Gastrocnemius medialis (tissue), 4 donors: ENCODE results near the gene TCF7L2. TPM values are rescaled to one million over a fixed set of nuclear protein-coding genes. Genes with fewer than 3 reads are reported as not detected.

ENCODE experiments used
- ATAC-seq, 2 donors: fragments of 150-250 bp; one replicate each; pipeline ENCODE4 v1.9.1; 2016
- DNase-seq, 2 donors: peaks; one replicate each; pipeline ENCODE4 v3.0.0-alpha.2; 2019
- H3K27ac ChIP-seq, 4 donors: fragments of 200-600 bp; sonication (generic); 1 replicate in 1 of 4; 2 replicates in 3 of 4; pipeline ENCODE4 v1.5.1; 2016 to 2018; ENCODE audit warnings: mild to moderate bottlenecking in 2 of 4, moderate library complexity in 1 of 4
- H3K27me3 ChIP-seq, 3 donors: fragments of 200-600 bp; sonication (generic) in 2 of 3; 1 replicate in 1 of 3; 2 replicates in 2 of 3; pipeline versions ENCODE4 v1.5.1 to v1.6.0; 2016 to 2019; ENCODE audit warnings: mild to moderate bottlenecking in 1 of 3, moderate library complexity in 1 of 3
- H3K36me3 ChIP-seq, 2 donors: fragments of 200-600 bp; sonication (generic) in 1 of 2; one replicate each; pipeline ENCODE4 v1.5.1; 2017 to 2018
- H3K4me1 ChIP-seq, 2 donors: fragments of 200-600 bp; sonication (generic) in 1 of 2; one replicate each; pipeline ENCODE4 v1.5.1; 2016 to 2017; ENCODE audit warnings: mild to moderate bottlenecking in 2 of 2
- H3K4me3 ChIP-seq, 4 donors: fragments of 200-600 bp; sonication (generic) in 3 of 4; 1 replicate in 1 of 4; 2 replicates in 3 of 4; pipeline ENCODE4 v1.5.1; 2016 to 2019; ENCODE audit warnings: mild to moderate bottlenecking in 2 of 4
- H3K9me3 ChIP-seq, 3 donors: fragments of 200-600 bp; sonication (generic) in 2 of 3; 1 replicate in 1 of 3; 2 replicates in 2 of 3; pipeline ENCODE4 v1.5.1; 2016 to 2019
- CTCF ChIP-seq, 5 experiments: fragments of 450-650 bp in 3 of 5; fragments of 200-600 bp in 2 of 5; sonication (generic) in 2 of 5; IDR thresholded peaks in 4 of 5; conservative IDR thresholded peaks in 1 of 5; 1 replicate in 4 of 5; 2 replicates in 1 of 5; pipeline ENCODE4 v1.5.1; 2016 to 2019; ENCODE audit warnings: antibody characterized with exemption in 5 of 5, mild to moderate bottlenecking in 3 of 5, moderate library complexity in 3 of 5
- POLR2A ChIP-seq, 2 donors: fragments of 450-650 bp; IDR thresholded peaks; one replicate each; pipeline ENCODE4 v1.6.1; 2017; ENCODE audit warnings: antibody characterized with exemption in 2 of 2, mild to moderate bottlenecking in 2 of 2, moderate library complexity in 2 of 2
- in situ Hi-C, 4 donors: fragments of 200-750 bp; cut with MboI; loops; one replicate each; pipeline versions ENCODE4 v1.15.0 to v1.8.0; 2017; ENCODE audit warnings: low sequenced_read_pairs in 4 of 4
- intact Hi-C: fragments of 100-400 bp; cut with DNase I; formaldehyde crosslinking; loops from one replicate; pipeline ENCODE4 v1.15.1; 2023; ENCODE audit warnings: low total_unique reads
- total RNA-seq, 4 donors: library from RNA; depleted of rRNA; stranded (reverse); fragments of >200 nt; gene quantifications; one replicate each; pipeline versions ENCODE4 v1.1.0 to v1.2.3, GENCODE V29; 2016

TCF7L2 gene
- total RNA-seq, 4 donors from 2014 or later, result 4.6 to 5.1 (median 5.0) TPM

GRCh38 chr10:112966194-112966855 lies 16.3 kb downstream of the TCF7L2 start:
- Histone ChIP-seq H3K9me3 (no peaks in the 10 kb centered on the region), H3K36me3 (no peaks in the 10 kb centered on the region), H3K27ac (peak overlapping the region in 2 of 4 donors; percentile 13 to 35), H3K4me1 (peaks cover 31 to 36% of the 10 kb centered on the region in 2 donors), H3K4me3 (no peak overlapping the region), H3K27me3 (no peaks in the 10 kb centered on the region)
- peak in 1 of 2 donors; percentile 76 for ATAC-seq
- in situ Hi-C loops (no loop called here), intact Hi-C loops (no loop called here)
- TF ChIP-seq CTCF (IDR thresholded peaks at IDR 0.05 in 4 of 5, conservative IDR thresholded peaks at IDR 0.05 in 1 of 5), result no peak
- TF ChIP-seq POLR2A (IDR thresholded peaks at IDR 0.05), result no peak
- DNase-seq, result peak in 1 of 2 donors; percentile 26

GRCh38 chr10:112967200-112967599 lies 17.2 kb downstream of the TCF7L2 start:
- Histone ChIP-seq H3K27me3 (no peaks in the 10 kb centered on the region), H3K27ac (peak overlapping the region in 2 of 4 donors; percentile 13 to 57), H3K4me1 (peaks cover 31 to 36% of the 10 kb centered on the region in 2 donors), H3K4me3 (no peak overlapping the region), H3K9me3 (no peaks in the 10 kb centered on the region), H3K36me3 (no peaks in the 10 kb centered on the region)
- ATAC-seq (no peak), DNase-seq (no peak)
- no peak for TF ChIP-seq POLR2A (IDR thresholded peaks at IDR 0.05)
- no peak for TF ChIP-seq CTCF (IDR thresholded peaks at IDR 0.05 in 4 of 5, conservative IDR thresholded peaks at IDR 0.05 in 1 of 5)
- in situ Hi-C loops, result no loop called here
- intact Hi-C loops, result no loop called here

GRCh38 chr10:112969131-112969530 lies 19.1 kb downstream of the TCF7L2 start:
- no peaks in the 10 kb centered on the region for H3K27me3 ChIP-seq
- H3K27ac ChIP-seq, result no peak overlapping the region
- intact Hi-C loops (no loop called here), in situ Hi-C loops (no loop called here)
- no peak overlapping the region for H3K4me3 ChIP-seq
- H3K4me1 ChIP-seq, result peaks cover 27 to 38% of the 10 kb centered on the region in 2 donors
- H3K9me3 ChIP-seq, result no peaks in the 10 kb centered on the region
- no peak for TF ChIP-seq POLR2A (IDR thresholded peaks at IDR 0.05)
- TF ChIP-seq CTCF (IDR thresholded peaks at IDR 0.05 in 4 of 5, conservative IDR thresholded peaks at IDR 0.05 in 1 of 5), result no peak
- DNase-seq (no peak), ATAC-seq (no peak)
- H3K36me3 ChIP-seq, result no peaks in the 10 kb centered on the region

- TF ChIP-seq POLR2A (IDR thresholded peaks at IDR 0.05) (no peak), CTCF (IDR thresholded peaks at IDR 0.05 in 4 of 5, conservative IDR thresholded peaks at IDR 0.05 in 1 of 5) (no peak)
- no peak for ATAC-seq
- H3K9me3 ChIP-seq, result no peaks in the 10 kb centered on the region
- no peak overlapping the region for H3K27ac ChIP-seq
- H3K36me3 ChIP-seq, result no peaks in the 10 kb centered on the region
- H3K4me1 ChIP-seq, result peaks cover 27 to 36% of the 10 kb centered on the region in 2 donors
- intact Hi-C loops, result no loop called here
- H3K4me3 ChIP-seq, result no peak overlapping the region
- no peaks in the 10 kb centered on the region for H3K27me3 ChIP-seq
- in situ Hi-C loops, result no loop called here
- DNase-seq, result no peak
Observed at GRCh38 chr10:112969542-112969941, 19.5 kb downstream of the TCF7L2 start.

- Histone ChIP-seq H3K36me3 (no peaks in the 10 kb centered on the region), H3K27ac (no peak overlapping the region), H3K4me3 (no peak overlapping the region), H3K27me3 (no peaks in the 10 kb centered on the region), H3K9me3 (no peaks in the 10 kb centered on the region), H3K4me1 (peaks cover 24 to 32% of the 10 kb centered on the region in 2 donors)
- intact Hi-C loops (no loop called here), in situ Hi-C loops (no loop called here)
- DNase-seq, result no peak
- no peak for ATAC-seq
- TF ChIP-seq POLR2A (IDR thresholded peaks at IDR 0.05), result no peak
- TF ChIP-seq CTCF (IDR thresholded peaks at IDR 0.05 in 4 of 5, conservative IDR thresholded peaks at IDR 0.05 in 1 of 5), result no peak
Observed at GRCh38 chr10:112970021-112970420, 20.0 kb downstream of the TCF7L2 start.
